Measurements from ENCODE around the gene ATG16L2. TPM values are rescaled to one million over a fixed set of nuclear protein-coding genes. Genes with fewer than 3 reads are reported as not detected.
A peak's percentile ranks its signal among the peaks of the same experiment; 100 is the strongest.

Gene ATG16L2
- total and polyA plus RNA-seq, 9 of the 15 experiments (the other 6 are each of a cell fraction or from before 2014, with no cell fraction given) = 0.18 to 11.2 (median 6.2) TPM

DNA sequence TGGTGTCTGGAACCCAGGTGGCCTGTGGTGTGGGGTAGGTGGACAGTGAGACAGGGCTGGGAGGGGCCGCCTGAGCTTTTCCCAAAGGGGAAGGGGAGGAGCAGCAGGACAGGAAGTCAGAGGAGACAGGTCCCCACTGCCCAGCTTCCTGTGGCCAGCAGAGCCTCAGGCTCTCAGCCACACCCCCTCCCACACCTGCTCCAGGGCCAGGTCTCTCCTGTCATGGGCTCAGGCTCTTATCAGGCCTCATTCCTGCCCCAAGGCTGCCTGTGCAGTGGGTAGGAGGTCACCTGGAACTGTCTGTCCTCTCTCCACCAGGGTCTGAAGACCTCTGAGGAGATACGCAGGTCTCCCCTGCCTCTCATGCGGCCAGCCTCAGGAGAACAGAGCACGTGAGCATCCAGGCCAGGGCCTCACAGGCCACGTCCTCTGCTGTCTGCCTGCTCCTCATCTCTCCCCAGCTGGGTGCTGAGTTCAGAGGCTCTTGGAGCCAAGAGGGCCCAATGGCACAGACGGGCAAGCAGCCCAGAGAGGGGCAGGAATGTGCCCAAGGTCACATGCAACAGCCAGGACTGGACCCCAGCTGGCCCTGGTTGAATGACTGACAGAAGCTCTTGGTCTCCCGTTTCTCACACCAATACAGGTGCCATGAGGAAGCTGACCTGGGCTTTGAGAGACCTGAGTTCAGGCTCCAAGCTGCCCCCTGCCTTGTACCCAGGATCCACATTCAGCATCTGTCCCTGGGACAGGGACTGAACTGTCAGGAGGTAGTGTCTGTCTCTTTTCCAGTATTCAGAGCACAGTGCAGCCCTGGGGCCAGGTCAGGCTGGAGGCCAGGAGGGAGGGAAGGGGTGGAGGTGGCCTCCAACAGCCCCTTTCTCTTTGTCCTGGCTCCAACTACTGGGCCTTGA is 37.1 kb upstream of the ATG16L2 start (continued):
- TF ChIP-seq CHD4 (IDR thresholded peaks at IDR 0.05; ENCODE audit: insufficient read depth, insufficient replicate concordance, low read depth, low read length, poor library complexity, severe bottlenecking) (no peak), ZNF124 (CRISPR knock-in tag; IDR thresholded peaks at IDR 0.05) (no peak), ZEB2 (IDR thresholded peaks at IDR 0.05) (peak; percentile 35; the same call in 1 of the 2 replicates), SIN3A (IDR thresholded peaks at IDR 0.05; ENCODE audit: borderline replicate concordance in 2 of 2, control insufficient read depth in 1 of 2, low read depth in 2 of 2, low read length in 2 of 2) (peak in 1 of 2 experiments; percentile 36; a peak in 1 of 4 replicates), NFRKB (IDR thresholded peaks at IDR 0.05; ENCODE audit: low read depth) (peak; percentile 0; the same call in 1 of the 2 replicates), ZNF431 (CRISPR knock-in tag; IDR thresholded peaks at IDR 0.05) (no peak), ZBTB7A (IDR thresholded peaks at IDR 0.05; ENCODE audit: borderline replicate concordance, control insufficient read depth, low read depth, low read length) (no peak; the same call in 1 of the 2 replicates), ZNF175 (CRISPR knock-in tag; IDR thresholded peaks at IDR 0.05; ENCODE audit: low read depth) (no peak), SMARCE1 (IDR thresholded peaks at IDR 0.05) (no peak), BCL6 (CRISPR knock-in tag; IDR thresholded peaks at IDR 0.05) (no peak)
- TF ChIP-seq, protein P1, sequence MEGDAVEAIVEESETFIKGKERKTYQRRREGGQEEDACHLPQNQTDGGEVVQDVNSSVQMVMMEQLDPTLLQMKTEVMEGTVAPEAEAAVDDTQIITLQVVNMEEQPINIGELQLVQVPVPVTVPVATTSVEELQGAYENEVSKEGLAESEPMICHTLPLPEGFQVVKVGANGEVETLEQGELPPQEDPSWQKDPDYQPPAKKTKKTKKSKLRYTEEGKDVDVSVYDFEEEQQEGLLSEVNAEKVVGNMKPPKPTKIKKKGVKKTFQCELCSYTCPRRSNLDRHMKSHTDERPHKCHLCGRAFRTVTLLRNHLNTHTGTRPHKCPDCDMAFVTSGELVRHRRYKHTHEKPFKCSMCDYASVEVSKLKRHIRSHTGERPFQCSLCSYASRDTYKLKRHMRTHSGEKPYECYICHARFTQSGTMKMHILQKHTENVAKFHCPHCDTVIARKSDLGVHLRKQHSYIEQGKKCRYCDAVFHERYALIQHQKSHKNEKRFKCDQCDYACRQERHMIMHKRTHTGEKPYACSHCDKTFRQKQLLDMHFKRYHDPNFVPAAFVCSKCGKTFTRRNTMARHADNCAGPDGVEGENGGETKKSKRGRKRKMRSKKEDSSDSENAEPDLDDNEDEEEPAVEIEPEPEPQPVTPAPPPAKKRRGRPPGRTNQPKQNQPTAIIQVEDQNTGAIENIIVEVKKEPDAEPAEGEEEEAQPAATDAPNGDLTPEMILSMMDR (IDR thresholded peaks at IDR 0.05 in 2 of 3, conservative IDR thresholded peaks at IDR 0.05 in 1 of 3; ENCODE audit: insufficient read depth in 2 of 3, low read depth in 1 of 3, low read length in 3 of 3) = no peak
- TF ChIP-seq, protein P2, sequence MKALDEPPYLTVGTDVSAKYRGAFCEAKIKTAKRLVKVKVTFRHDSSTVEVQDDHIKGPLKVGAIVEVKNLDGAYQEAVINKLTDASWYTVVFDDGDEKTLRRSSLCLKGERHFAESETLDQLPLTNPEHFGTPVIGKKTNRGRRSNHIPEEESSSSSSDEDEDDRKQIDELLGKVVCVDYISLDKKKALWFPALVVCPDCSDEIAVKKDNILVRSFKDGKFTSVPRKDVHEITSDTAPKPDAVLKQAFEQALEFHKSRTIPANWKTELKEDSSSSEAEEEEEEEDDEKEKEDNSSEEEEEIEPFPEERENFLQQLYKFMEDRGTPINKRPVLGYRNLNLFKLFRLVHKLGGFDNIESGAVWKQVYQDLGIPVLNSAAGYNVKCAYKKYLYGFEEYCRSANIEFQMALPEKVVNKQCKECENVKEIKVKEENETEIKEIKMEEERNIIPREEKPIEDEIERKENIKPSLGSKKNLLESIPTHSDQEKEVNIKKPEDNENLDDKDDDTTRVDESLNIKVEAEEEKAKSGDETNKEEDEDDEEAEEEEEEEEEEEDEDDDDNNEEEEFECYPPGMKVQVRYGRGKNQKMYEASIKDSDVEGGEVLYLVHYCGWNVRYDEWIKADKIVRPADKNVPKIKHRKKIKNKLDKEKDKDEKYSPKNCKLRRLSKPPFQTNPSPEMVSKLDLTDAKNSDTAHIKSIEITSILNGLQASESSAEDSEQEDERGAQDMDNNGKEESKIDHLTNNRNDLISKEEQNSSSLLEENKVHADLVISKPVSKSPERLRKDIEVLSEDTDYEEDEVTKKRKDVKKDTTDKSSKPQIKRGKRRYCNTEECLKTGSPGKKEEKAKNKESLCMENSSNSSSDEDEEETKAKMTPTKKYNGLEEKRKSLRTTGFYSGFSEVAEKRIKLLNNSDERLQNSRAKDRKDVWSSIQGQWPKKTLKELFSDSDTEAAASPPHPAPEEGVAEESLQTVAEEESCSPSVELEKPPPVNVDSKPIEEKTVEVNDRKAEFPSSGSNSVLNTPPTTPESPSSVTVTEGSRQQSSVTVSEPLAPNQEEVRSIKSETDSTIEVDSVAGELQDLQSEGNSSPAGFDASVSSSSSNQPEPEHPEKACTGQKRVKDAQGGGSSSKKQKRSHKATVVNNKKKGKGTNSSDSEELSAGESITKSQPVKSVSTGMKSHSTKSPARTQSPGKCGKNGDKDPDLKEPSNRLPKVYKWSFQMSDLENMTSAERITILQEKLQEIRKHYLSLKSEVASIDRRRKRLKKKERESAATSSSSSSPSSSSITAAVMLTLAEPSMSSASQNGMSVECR (CRISPR knock-in tag; IDR thresholded peaks at IDR 0.05) = peak; percentile 84
- TF ChIP-seq, protein P3, sequence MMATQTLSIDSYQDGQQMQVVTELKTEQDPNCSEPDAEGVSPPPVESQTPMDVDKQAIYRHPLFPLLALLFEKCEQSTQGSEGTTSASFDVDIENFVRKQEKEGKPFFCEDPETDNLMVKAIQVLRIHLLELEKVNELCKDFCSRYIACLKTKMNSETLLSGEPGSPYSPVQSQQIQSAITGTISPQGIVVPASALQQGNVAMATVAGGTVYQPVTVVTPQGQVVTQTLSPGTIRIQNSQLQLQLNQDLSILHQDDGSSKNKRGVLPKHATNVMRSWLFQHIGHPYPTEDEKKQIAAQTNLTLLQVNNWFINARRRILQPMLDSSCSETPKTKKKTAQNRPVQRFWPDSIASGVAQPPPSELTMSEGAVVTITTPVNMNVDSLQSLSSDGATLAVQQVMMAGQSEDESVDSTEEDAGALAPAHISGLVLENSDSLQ (IDR thresholded peaks at IDR 0.05) = no peak
- TF ChIP-seq, protein P4, sequence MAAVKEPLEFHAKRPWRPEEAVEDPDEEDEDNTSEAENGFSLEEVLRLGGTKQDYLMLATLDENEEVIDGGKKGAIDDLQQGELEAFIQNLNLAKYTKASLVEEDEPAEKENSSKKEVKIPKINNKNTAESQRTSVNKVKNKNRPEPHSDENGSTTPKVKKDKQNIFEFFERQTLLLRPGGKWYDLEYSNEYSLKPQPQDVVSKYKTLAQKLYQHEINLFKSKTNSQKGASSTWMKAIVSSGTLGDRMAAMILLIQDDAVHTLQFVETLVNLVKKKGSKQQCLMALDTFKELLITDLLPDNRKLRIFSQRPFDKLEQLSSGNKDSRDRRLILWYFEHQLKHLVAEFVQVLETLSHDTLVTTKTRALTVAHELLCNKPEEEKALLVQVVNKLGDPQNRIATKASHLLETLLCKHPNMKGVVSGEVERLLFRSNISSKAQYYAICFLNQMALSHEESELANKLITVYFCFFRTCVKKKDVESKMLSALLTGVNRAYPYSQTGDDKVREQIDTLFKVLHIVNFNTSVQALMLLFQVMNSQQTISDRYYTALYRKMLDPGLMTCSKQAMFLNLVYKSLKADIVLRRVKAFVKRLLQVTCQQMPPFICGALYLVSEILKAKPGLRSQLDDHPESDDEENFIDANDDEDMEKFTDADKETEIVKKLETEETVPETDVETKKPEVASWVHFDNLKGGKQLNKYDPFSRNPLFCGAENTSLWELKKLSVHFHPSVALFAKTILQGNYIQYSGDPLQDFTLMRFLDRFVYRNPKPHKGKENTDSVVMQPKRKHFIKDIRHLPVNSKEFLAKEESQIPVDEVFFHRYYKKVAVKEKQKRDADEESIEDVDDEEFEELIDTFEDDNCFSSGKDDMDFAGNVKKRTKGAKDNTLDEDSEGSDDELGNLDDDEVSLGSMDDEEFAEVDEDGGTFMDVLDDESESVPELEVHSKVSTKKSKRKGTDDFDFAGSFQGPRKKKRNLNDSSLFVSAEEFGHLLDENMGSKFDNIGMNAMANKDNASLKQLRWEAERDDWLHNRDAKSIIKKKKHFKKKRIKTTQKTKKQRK (IDR thresholded peaks at IDR 0.05; ENCODE audit: borderline replicate concordance, low read depth, low read length) = no peak

Data from K562 (cell line).